Activated naive CD4-positive, alpha-beta T cell treated with anti-CD3 and anti-CD28 coated beads for 36 hours (primary cell): Measurements from ENCODE around the gene EPS8. TPM values are rescaled to one million over a fixed set of nuclear protein-coding genes. Genes with fewer than 3 reads are reported as not detected.

Experiments
- CTCF ChIA-PET: fragments of 350-600 bp; sonication (Branson Sonifier 250); formaldehyde crosslinking; loops from one replicate; lab custom pipeline; 2021; ENCODE audit warnings: antibody characterized with exemption; lab: Charles Lee
- DNase-seq: peaks from one replicate; pipeline ENCODE4 v3.0.0-alpha.2; 2020
- H3K27ac Mint-ChIP-seq: one replicate; pipeline ENCODE4 v1.8.0; 2021; ENCODE audit warnings: mild to moderate bottlenecking, mixed read lengths
- H3K27me3 Mint-ChIP-seq: one replicate; pipeline ENCODE4 v1.8.0; 2021; ENCODE audit warnings: low read depth, mixed read lengths
- H3K36me3 Mint-ChIP-seq: one replicate; pipeline ENCODE4 v1.8.0; 2021; ENCODE audit warnings: low read depth, mixed read lengths
- H3K4me1 Mint-ChIP-seq: one replicate; pipeline ENCODE4 v1.8.0; 2021; ENCODE audit warnings: low read depth, mixed read lengths
- H3K4me3 Mint-ChIP-seq: one replicate; pipeline ENCODE4 v1.8.0; 2021; ENCODE audit warnings: mild to moderate bottlenecking, moderate library complexity, mixed read lengths
- H3K9me3 Mint-ChIP-seq: one replicate; pipeline ENCODE4 v1.8.0; 2021; ENCODE audit warnings: mixed read lengths
- intact Hi-C: fragments of 100-400 bp; cut with micrococcal nuclease; formaldehyde crosslinking; loops from one replicate; pipeline ENCODE4 v1.15.1; 2023
- total RNA-seq, 2 experiments: library from RNA; stranded (reverse); gene quantifications; one replicate each; pipeline ENCODE4 v1.2.3, GENCODE V29; 2021

Gene EPS8
- total RNA-seq, 2 experiments from 2014 or later, result 3.2 to 5.6 TPM

DNA sequence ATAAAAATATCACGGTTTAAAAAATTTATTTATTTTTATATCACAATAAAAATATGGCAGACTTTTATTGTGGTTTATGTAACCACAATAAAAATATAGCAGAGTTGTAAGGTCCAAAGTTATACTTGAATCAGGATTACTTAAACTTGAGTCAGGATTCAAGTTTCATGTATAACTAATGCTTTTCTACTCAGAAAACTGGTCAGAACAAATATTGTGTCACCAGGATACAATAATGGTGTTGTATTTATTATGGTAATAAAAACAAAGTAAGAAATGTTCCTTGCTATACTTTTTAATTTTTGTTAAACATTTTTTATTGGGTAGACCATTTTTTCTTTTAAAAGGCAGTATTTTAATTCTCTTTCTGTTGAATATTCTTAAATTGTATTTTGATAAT, 29.2 kb upstream of the EPS8 start:
- intact Hi-C loops, result no loop called here
- no peak for DNase-seq
- Mint-ChIP-seq H3K9me3 (peaks cover 6% of the 10 kb centered on the region), H3K4me3 (no peak overlapping the region), H3K27ac (no peak overlapping the region), H3K4me1 (no peaks in the 10 kb centered on the region), H3K36me3 (no peaks in the 10 kb centered on the region), H3K27me3 (peaks cover 3% of the 10 kb centered on the region)
- CTCF ChIA-PET, result no interaction called here

DNA sequence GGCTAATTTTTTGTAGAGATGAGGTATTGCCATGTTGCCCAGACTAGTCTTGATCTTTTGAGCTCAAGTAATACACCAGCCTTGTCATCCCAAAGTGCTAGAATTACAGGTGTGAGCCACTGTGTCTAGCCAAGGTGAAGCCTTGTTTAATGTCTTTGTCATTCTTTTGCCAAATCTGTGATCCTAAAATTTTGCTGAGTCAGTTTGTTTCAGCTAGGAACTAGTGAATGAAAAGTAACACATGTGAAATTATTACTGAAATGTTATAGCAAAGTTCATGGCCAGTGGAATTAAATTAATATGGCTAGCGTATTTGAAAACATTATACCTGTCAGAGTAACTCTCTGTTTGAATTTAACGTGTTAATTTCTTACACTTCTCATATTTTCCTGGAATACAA, 26.5 kb upstream of the EPS8 start:
- peaks cover 6% of the 10 kb centered on the region for H3K9me3 Mint-ChIP-seq
- H3K4me3 Mint-ChIP-seq, result no peak overlapping the region
- H3K27me3 Mint-ChIP-seq, result peaks cover 12% of the 10 kb centered on the region
- H3K27ac Mint-ChIP-seq, result no peak overlapping the region
- no peaks in the 10 kb centered on the region for H3K4me1 Mint-ChIP-seq
- intact Hi-C loops, result no loop called here
- no peak for DNase-seq
- CTCF ChIA-PET, result interaction anchor here (0.6 kb wide), 1 partner anchor 35 kb away, joined by 4 read pairs; no protein-coding TSS in a partner anchor
- H3K36me3 Mint-ChIP-seq, result no peaks in the 10 kb centered on the region

DNA sequence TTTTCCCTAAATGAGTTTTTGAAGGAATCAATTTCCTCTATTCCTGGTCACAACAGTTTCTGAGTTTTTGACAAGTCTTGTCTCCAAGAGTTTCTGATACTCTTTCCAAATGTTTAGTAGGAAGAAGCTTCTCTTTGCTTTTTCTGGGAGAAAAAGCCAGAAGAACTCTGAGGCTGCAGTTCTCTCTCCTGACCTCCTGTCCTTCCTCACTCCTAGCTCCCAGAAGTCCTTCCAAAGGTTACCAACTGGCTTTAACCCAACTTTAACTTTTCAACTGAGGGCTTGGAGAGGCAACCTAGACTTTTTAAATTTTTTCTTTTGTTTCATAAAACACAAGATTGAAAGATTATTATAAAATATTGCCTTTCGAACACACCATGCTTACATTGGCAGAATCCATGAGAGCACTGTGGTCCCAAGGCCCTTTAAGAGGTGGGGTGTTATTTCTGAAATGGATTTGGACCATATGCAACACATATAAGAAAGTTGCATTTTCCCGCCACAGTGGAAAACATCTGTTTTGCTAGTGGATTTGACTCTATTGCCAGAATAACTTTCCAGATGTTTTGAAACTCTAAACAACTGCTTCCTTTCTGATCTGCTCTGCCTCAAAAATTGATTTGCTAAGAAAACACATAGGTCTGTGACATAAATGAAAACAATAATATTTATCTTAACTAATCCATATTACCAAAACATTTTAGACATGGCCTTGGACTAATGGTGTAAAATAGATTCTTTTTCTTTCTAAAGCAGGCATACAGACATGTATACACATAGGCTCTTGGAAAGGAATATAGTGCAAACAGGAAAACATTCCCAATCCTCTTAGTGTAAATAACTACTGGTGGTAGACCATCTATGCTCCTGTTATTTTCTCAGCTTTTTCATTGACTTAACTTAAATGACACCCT, 22.3 kb upstream of the EPS8 start:
- no peaks in the 10 kb centered on the region for H3K9me3 Mint-ChIP-seq
- intact Hi-C loops, result no loop called here
- CTCF ChIA-PET, result no interaction called here
- no peaks in the 10 kb centered on the region for H3K36me3 Mint-ChIP-seq
- H3K4me1 Mint-ChIP-seq, result no peaks in the 10 kb centered on the region
- no peak for DNase-seq
- H3K4me3 Mint-ChIP-seq, result no peak overlapping the region
- peaks cover 8% of the 10 kb centered on the region for H3K27me3 Mint-ChIP-seq
- no peak overlapping the region for H3K27ac Mint-ChIP-seq

DNA sequence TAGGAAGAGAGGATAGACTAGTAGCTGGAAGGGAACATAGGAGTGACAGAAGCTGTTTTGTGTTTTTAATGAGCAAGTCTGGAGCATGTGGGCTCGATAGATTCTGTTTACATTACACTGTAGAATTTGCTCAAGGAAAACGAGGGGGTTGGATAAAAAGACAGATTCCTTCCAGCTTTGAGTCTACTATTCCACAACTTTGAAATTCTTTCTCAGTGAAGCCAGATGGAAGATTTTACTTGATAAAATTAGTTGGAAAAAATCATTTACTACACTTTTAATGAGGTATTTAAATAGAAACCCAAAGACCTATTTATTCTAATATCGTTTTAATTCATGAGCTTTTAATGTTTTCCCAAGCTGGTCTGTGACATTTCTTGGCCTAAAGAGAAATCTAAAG, 19.5 kb upstream of the EPS8 start:
- intact Hi-C loops, result no loop called here
- CTCF ChIA-PET, result interaction anchor here (0.9 kb wide), 1 partner anchor 38 kb away, joined by 3 read pairs; no protein-coding TSS in a partner anchor
- no peaks in the 10 kb centered on the region for H3K36me3 Mint-ChIP-seq
- no peaks in the 10 kb centered on the region for H3K9me3 Mint-ChIP-seq
- DNase-seq, result no peak
- H3K4me3 Mint-ChIP-seq, result no peak overlapping the region
- no peak overlapping the region for H3K27ac Mint-ChIP-seq
- no peaks in the 10 kb centered on the region for H3K4me1 Mint-ChIP-seq
- H3K27me3 Mint-ChIP-seq, result peaks cover 8% of the 10 kb centered on the region

DNA sequence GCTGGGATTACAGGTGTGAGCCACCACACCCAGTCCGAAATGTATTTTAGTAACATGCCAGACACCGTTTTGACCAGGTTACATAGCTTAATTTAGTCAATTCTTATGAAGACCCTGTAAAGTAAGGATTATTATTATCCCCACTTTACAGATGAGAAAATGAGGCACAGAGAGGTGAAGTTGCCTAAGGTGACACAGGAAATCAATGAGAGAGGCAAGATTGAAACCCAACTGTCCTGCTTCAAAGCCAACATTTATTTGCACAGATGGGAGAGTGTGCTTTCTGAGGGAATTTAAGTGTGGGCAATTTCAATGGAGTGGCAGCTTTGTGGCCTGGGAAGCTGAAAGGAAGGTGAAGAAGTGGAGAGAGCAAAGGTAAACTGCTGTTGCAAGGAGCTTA, 19.1 kb upstream of the EPS8 start:
- no peak for DNase-seq
- no peaks in the 10 kb centered on the region for H3K36me3 Mint-ChIP-seq
- peaks cover 6% of the 10 kb centered on the region for H3K27me3 Mint-ChIP-seq
- H3K4me3 Mint-ChIP-seq, result no peak overlapping the region
- CTCF ChIA-PET, result interaction anchor here (0.9 kb wide), 1 partner anchor 37 kb away, joined by 3 read pairs; no protein-coding TSS in a partner anchor
- H3K4me1 Mint-ChIP-seq, result no peaks in the 10 kb centered on the region
- no peaks in the 10 kb centered on the region for H3K9me3 Mint-ChIP-seq
- H3K27ac Mint-ChIP-seq, result no peak overlapping the region
- intact Hi-C loops, result no loop called here

DNA sequence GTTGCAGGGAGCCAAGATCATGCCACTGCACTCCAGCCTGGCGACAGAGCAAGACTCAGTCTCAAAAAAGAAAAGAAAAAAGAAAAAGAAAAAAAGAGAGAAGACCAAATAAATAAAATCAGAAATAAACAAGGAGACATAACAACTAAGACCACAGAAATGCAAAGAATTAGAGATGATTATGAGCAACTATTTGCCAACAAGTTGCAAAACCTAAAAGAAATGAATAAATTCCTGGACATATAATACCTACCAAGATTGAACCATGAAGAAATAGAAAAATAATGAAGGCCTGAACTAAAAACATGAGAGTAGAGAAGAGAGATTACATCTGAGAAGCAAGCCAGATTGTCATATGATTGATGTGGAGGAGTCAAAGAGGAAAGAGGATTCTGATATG, 17.6 kb upstream of the EPS8 start:
- H3K9me3 Mint-ChIP-seq, result no peaks in the 10 kb centered on the region
- no peak overlapping the region for H3K4me3 Mint-ChIP-seq
- CTCF ChIA-PET, result no interaction called here
- no peaks in the 10 kb centered on the region for H3K27me3 Mint-ChIP-seq
- intact Hi-C loops, result no loop called here
- no peaks in the 10 kb centered on the region for H3K36me3 Mint-ChIP-seq
- DNase-seq, result no peak
- no peak overlapping the region for H3K27ac Mint-ChIP-seq
- H3K4me1 Mint-ChIP-seq, result no peaks in the 10 kb centered on the region

DNA sequence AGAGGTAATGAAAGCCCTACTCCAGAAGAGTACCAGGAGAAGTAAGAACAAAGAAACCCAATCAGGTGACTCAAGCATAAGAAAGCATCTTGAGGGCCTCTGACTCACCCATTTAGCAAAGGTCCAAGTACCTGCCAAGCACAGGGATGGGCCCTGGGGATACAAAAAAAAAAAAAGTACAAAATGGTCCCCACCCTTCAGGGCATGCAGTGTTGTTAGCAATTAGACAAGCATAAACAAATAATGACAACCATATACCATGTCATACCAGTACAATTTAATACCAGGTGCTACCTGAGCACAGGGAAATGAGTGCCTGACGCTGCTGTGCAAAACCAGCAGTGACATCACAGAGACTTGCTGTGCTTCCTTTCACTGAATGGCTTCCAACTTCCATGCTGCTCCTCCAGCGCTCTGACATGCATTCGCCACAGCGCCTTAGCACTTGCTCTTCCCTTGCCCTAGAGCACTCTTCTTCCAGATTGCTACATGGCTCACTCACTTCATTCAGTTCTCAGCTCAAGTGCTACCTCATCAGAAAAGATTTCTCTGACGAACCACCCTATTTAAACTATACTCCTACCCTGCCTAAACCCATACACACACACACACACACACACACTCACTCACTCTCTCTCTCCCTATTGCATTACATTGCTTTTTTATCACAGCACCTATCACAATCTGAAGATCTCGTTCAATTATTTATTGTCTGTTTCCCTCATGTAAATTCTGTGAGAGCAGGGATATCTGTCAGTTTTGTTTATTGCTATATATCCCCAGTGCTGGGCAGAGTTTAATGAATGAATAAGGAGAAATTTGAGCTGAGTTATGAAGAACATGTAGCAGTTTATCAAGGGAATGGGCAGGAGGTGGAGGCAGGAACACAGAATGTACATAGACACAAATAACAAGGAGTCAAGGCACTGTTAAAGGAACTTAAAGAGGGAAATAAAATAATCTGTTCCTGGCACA, 12.9 kb upstream of the EPS8 start:
- Mint-ChIP-seq H3K9me3 (no peaks in the 10 kb centered on the region), H3K36me3 (no peaks in the 10 kb centered on the region), H3K4me3 (no peak overlapping the region), H3K4me1 (no peaks in the 10 kb centered on the region), H3K27ac (no peak overlapping the region), H3K27me3 (peaks cover 5% of the 10 kb centered on the region)
- DNase-seq, result no peak
- CTCF ChIA-PET, result no interaction called here
- intact Hi-C loops, result no loop called here

DNA sequence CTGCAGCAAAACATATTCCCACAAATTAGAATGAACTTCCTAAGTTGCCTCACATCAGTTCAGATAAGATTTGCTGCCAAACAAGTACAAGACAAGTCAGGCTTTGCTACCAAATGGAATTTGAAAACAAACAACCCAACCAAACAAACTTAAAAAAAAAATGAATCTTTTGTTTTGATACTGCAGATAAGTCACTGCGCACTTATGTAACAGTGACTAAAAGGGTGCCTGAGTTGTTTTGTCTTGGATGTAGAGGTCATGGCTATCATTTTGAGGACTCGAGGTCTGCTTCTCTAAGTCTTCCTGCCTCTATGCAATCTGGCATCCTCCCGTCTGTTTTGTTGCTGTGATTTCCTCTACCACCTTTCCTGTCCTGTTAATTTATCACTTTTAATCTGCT, 11.1 kb upstream of the EPS8 start:
- Mint-ChIP-seq H3K27me3 (peaks cover 5% of the 10 kb centered on the region), H3K9me3 (no peaks in the 10 kb centered on the region), H3K4me3 (no peak overlapping the region), H3K27ac (no peak overlapping the region), H3K4me1 (no peaks in the 10 kb centered on the region), H3K36me3 (no peaks in the 10 kb centered on the region)
- intact Hi-C loops, result no loop called here
- CTCF ChIA-PET, result no interaction called here
- no peak for DNase-seq

DNA sequence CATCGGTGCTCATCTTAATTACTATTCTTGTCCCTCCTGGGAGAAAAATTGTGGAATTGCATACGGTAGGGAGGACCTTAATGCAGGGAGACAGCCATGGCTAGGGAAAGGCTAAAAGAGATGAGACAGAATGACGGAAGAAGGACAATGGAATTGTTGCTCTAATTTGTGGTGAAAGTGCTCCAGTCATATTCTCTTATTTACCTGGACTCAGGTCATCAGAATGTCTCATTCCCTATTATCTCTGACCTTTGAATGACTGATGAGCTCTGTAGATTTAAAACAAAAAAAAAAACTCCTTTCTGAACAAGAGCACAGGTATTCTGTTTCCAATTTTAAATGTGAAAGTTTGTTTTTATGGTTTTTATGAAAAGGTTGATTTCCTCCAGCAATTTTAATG, 8.6 kb upstream of the EPS8 start:
- Mint-ChIP-seq H3K27me3 (peaks cover 5% of the 10 kb centered on the region), H3K4me1 (no peaks in the 10 kb centered on the region), H3K27ac (no peak overlapping the region), H3K4me3 (no peak overlapping the region), H3K36me3 (no peaks in the 10 kb centered on the region), H3K9me3 (no peaks in the 10 kb centered on the region)
- DNase-seq, result no peak
- intact Hi-C loops, result loop anchor here (2.0 kb wide), 1 partner anchor 19 kb away; no protein-coding TSS in a partner anchor
- CTCF ChIA-PET, result interaction anchor here (1.2 kb wide), 1 partner anchor 16 kb away, joined by 3 read pairs; no protein-coding TSS in a partner anchor

DNA sequence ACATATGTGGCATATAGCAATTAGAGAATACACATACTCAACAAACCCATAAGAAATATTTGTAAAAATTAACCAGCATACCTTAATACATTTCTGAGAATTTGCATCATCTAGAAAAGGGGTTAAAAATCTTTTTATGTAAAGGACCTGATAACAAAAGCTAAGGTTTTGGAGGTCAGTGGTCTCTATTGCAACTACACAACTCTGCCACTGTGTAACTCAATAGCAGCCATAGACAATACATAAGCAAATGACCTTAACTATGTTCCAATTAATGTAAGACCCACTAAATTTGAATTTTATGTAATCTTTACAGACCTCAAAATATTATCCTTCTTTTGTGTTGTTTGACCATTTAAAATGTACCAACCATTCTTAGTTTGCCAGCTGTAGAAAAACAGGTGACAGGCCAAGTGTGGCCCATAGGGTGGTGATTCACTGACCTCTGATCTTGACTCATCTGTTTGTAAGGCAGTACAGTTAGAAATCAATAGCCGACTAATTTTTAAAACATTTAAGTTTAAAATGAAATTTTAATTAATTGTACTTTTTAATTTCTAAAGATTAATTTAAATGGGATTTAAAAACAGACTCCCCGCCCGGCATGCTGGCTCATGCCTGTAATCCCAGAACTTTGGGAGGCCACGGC, 7.4 kb upstream of the EPS8 start:
- DNase-seq, result no peak
- CTCF ChIA-PET, result interaction anchor here (0.7 to 1.8 kb wide), 2 partner anchors 24 to 66 kb away, joined by 4 to 5 read pairs; no protein-coding TSS in a partner anchor
- H3K36me3 Mint-ChIP-seq, result no peaks in the 10 kb centered on the region
- peaks cover 12% of the 10 kb centered on the region for H3K27me3 Mint-ChIP-seq
- no peaks in the 10 kb centered on the region for H3K4me1 Mint-ChIP-seq
- no peak overlapping the region for H3K27ac Mint-ChIP-seq
- H3K4me3 Mint-ChIP-seq, result no peak overlapping the region
- intact Hi-C loops, result no loop called here
- no peaks in the 10 kb centered on the region for H3K9me3 Mint-ChIP-seq

DNA sequence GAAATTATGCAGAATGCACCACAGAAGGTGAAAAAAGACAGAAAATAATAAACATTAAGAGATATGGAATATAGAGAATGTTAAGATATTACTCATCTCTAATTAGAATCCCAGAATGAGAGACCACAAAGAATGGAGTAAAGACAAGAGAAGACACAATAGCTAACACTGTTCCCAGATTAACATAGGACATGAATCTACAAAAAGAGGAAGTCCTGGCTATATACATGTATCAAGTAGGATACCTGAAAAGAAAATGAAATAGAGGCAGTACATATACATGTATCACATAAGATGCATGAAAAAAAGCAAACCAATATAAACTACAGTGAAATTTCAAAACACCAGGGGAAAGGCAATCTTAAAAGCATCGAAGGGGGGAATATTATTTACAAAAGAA, 5.6 kb upstream of the EPS8 start:
- no peak overlapping the region for H3K4me3 Mint-ChIP-seq
- H3K36me3 Mint-ChIP-seq, result no peaks in the 10 kb centered on the region
- H3K27me3 Mint-ChIP-seq, result peaks cover 21% of the 10 kb centered on the region
- CTCF ChIA-PET, result no interaction called here
- intact Hi-C loops, result no loop called here
- no peak for DNase-seq
- no peak overlapping the region for H3K27ac Mint-ChIP-seq
- H3K9me3 Mint-ChIP-seq, result no peaks in the 10 kb centered on the region
- H3K4me1 Mint-ChIP-seq, result peaks cover 4% of the 10 kb centered on the region

DNA sequence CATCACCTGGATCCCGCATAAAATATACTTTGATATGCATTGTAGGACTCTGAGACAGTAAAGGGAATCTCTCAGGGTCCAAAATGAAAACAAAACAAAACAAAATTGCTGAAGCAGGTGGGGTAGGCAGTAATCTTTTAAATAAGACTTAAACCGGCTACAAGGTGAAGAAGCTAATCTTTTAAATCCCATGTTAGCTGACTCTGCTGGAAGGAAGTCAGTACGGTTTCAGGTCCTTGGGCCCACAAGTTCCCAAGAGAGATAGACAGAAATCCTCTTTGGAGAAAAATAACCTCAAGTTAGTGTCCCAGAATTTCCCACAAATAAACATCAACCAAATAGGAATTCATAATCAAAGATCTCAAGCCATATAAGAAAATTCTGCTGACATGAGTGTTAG, 5.0 kb upstream of the EPS8 start:
- peaks cover 24% of the 10 kb centered on the region for H3K27me3 Mint-ChIP-seq
- CTCF ChIA-PET, result interaction anchor here (1.1 kb wide), 1 partner anchor 262 kb away, joined by 3 read pairs; no protein-coding TSS in a partner anchor
- intact Hi-C loops, result no loop called here
- DNase-seq, result no peak
- peaks cover 7% of the 10 kb centered on the region for H3K4me1 Mint-ChIP-seq
- H3K27ac Mint-ChIP-seq, result no peak overlapping the region
- H3K4me3 Mint-ChIP-seq, result no peak overlapping the region
- H3K9me3 Mint-ChIP-seq, result no peaks in the 10 kb centered on the region
- no peaks in the 10 kb centered on the region for H3K36me3 Mint-ChIP-seq
